ENCODE results near the gene ARSG.

GRCh38 chr17:68315930-68316329, 24.6 kb downstream of the ARSG start:
- no peak for TF ChIP-seq CTCF (IDR thresholded peaks at IDR 0.05)
- TF ChIP-seq EZH2 (IDR thresholded peaks at IDR 0.05), result no peak
- no peak for TF ChIP-seq EZH2phosphoT487 (IDR thresholded peaks at IDR 0.05)
